Liver (tissue), 3 donors: ENCODE results near the gene SYF2.

Experiments
- CTCF ChIP-seq: fragments of 150-350 bp; IDR thresholded peaks from 2 replicates; pipeline ENCODE4 v1.5.1; 2017; ENCODE audit warnings: improper control_type of control experiment, low read depth, low read length; ENCODE audit not compliant: missing input control
- FOXA1 ChIP-seq: IDR thresholded peaks from 2 replicates; pipeline ENCODE4 v1.6.1; 2016; ENCODE audit warnings: antibody characterized with exemption
- GABPA ChIP-seq, 2 donors: IDR thresholded peaks in 1 of 2; conservative IDR thresholded peaks in 1 of 2; 2 replicates each; pipeline ENCODE4 v1.6.1; 2016; ENCODE audit warnings: antibody characterized with exemption in 2 of 2, mild to moderate bottlenecking in 1 of 2, moderate library complexity in 1 of 2
- JUND ChIP-seq, 2 donors: IDR thresholded peaks; 2 replicates each; pipeline ENCODE4 v1.6.1; 2016; ENCODE audit warnings: antibody characterized with exemption in 2 of 2
- RAD21 ChIP-seq, 2 donors: IDR thresholded peaks; 2 replicates each; pipeline ENCODE4 v1.6.1; 2016; ENCODE audit warnings: antibody characterized with exemption in 2 of 2, mild to moderate bottlenecking in 2 of 2
- REST ChIP-seq: IDR thresholded peaks from 2 replicates; pipeline ENCODE4 v1.6.1; 2016; ENCODE audit warnings: antibody characterized with exemption, mild to moderate bottlenecking
- SP1 ChIP-seq: IDR thresholded peaks from 2 replicates; pipeline ENCODE4 v1.6.1; 2018; ENCODE audit warnings: antibody characterized with exemption, mild to moderate bottlenecking
- TAF1 ChIP-seq: conservative IDR thresholded peaks from 2 replicates; pipeline ENCODE4 v1.6.1; 2016; ENCODE audit warnings: antibody characterized with exemption, mild to moderate bottlenecking
- YY1 ChIP-seq: IDR thresholded peaks from 2 replicates; pipeline ENCODE4 v1.6.1; 2016; ENCODE audit warnings: antibody characterized with exemption, mild to moderate bottlenecking
- donor health status: healthy.
- donor health status: healthy.

GRCh38 chr1:25216123-25216522 lies 16.2 kb downstream of the SYF2 start:
- TF ChIP-seq REST, result no peak
- no peak for TF ChIP-seq CTCF
- TF ChIP-seq JUND (IDR thresholded peaks at IDR 0.05), result no peak
- TF ChIP-seq RAD21 (IDR thresholded peaks at IDR 0.05), result no peak
- TF ChIP-seq GABPA (IDR thresholded peaks at IDR 0.05 in 1 of 2, conservative IDR thresholded peaks at IDR 0.05 in 1 of 2), result no peak
- no peak for TF ChIP-seq TAF1
- TF ChIP-seq YY1, result no peak
- TF ChIP-seq SP1, result no peak
- TF ChIP-seq FOXA1, result no peak
